ENCODE measurements around the gene ZBTB14. TPM values are rescaled to one million over a fixed set of nuclear protein-coding genes. Genes with fewer than 3 reads are reported as not detected.

ZBTB14 gene
- 10 to 100 TPM; 23.9 to 25.5 TPM for total RNA-seq

DNA sequence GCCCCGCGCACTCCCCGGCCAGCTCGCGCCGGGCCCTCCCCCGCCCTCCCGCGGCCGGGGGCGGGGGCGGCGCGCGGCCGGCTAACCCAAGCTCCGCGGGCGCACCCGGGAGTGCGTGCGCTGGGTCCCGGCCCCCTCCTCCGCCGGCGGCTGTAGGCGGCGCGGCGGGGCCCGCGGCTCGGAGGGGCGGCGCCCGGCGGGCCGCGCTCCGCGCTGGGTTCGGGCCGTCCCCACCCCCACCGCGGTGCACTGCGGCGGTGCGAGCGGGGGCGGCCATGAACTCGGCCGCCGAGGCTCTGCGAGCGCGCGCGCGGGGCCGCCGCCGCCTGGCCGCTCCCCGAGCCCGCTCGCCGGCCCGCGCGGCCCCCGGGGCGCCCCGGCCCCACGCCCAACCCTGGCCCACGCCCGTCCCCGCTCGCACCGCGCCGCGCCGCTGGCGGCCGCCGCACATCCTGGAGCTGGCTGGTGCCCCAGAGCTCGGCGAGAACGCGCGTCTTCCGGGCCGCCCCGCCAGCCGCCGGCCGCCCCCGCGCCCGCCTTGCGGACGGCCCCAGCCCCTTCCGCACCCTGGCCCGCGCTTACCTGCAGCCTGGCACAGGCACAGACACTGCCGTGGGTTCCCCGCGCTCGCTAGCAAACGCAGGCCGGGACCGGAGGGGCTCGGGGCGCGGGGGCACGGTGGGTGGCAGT is at the start of gene ZBTB14:
Gene ZBTB14 (minus strand): TSS at position 496 of the 690 bp plus-strand sequence. CDS start 2,480 bp downstream, outside the sequence.
- TF ChIP-seq, protein P1, sequence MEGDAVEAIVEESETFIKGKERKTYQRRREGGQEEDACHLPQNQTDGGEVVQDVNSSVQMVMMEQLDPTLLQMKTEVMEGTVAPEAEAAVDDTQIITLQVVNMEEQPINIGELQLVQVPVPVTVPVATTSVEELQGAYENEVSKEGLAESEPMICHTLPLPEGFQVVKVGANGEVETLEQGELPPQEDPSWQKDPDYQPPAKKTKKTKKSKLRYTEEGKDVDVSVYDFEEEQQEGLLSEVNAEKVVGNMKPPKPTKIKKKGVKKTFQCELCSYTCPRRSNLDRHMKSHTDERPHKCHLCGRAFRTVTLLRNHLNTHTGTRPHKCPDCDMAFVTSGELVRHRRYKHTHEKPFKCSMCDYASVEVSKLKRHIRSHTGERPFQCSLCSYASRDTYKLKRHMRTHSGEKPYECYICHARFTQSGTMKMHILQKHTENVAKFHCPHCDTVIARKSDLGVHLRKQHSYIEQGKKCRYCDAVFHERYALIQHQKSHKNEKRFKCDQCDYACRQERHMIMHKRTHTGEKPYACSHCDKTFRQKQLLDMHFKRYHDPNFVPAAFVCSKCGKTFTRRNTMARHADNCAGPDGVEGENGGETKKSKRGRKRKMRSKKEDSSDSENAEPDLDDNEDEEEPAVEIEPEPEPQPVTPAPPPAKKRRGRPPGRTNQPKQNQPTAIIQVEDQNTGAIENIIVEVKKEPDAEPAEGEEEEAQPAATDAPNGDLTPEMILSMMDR (IDR thresholded peaks at IDR 0.05), result no peak
- Mint-ChIP-seq H3K9me3 (no peaks in the 10 kb centered on the region), H3K36me3 (ENCODE audit: low read depth) (peaks cover 33% of the 10 kb centered on the region), H3K27ac (peak within 1 kb of the TSS; percentile 97), H3K27me3 (no peaks in the 10 kb centered on the region), H3K4me1 (ENCODE audit: low read depth) (peaks cover 31% of the 10 kb centered on the region), H3K4me3 (peak within 1 kb of the TSS; percentile 83)
- ATAC-seq (peak; percentile 46), DNase-seq (peak; percentile 71)
- CTCF ChIA-PET, result interaction anchor here (0.6 to 2.1 kb wide), 4 partner anchors 8 to 57 kb away, joined by 3 to 16 read pairs (median 7); no protein-coding TSS in a partner anchor
- intact Hi-C loops (cut with micrococcal nuclease), result loop anchor here (2.0 to 10.0 kb wide), 2 partner anchors 57 to 221 kb away; no protein-coding TSS in a partner anchor
- POLR2A ChIA-PET, result interaction anchor here (0.5 to 5.0 kb wide), 11 partner anchors 8 to 136 kb away, joined by 3 to 101 read pairs (median 5); no protein-coding TSS in a partner anchor

DNA sequence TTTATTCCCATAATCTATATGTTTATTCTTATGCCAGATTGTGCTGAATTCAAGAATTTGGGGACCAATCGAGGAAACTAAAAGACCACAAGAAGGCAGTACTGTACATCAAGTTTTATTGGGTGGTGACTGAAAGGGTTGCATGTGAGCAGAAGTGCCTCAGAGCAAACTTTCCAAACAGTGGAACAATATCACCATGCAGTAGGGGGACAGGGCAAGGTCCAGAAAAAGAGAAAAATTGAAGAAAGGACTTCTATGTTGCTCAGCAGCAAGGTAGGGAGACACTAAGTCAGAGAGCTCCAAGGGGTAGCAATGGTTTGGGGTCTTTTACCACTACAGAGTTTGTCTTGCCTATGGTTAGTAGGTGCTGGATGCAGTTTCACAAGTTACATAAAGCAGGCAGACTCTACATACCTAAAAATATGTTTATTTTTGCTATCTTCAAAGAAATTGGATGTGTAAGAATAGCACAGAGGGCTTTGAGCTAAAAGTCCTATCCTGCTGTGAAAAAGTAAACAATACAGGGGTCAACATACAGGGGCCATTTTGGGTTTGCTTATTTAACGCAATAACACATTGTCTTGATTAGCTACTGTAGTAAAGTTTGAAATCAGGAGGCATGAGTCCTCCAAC is 43.8 kb upstream of the ZBTB14 start:
- Mint-ChIP-seq H3K4me3 (no peak overlapping the region), H3K36me3 (ENCODE audit: low read depth) (peaks cover 3% of the 10 kb centered on the region), H3K9me3 (peaks cover 3% of the 10 kb centered on the region), H3K27me3 (peaks cover 2% of the 10 kb centered on the region), H3K4me1 (ENCODE audit: low read depth) (no peaks in the 10 kb centered on the region), H3K27ac (no peak overlapping the region)
- ChIA-PET POLR2A (no interaction called here), CTCF (no interaction called here)
- no peak for ATAC-seq
- DNase-seq, result no peak
- intact Hi-C loops (cut with micrococcal nuclease), result no loop called here
- TF ChIP-seq, protein P1 (IDR thresholded peaks at IDR 0.05), result no peak

DNA sequence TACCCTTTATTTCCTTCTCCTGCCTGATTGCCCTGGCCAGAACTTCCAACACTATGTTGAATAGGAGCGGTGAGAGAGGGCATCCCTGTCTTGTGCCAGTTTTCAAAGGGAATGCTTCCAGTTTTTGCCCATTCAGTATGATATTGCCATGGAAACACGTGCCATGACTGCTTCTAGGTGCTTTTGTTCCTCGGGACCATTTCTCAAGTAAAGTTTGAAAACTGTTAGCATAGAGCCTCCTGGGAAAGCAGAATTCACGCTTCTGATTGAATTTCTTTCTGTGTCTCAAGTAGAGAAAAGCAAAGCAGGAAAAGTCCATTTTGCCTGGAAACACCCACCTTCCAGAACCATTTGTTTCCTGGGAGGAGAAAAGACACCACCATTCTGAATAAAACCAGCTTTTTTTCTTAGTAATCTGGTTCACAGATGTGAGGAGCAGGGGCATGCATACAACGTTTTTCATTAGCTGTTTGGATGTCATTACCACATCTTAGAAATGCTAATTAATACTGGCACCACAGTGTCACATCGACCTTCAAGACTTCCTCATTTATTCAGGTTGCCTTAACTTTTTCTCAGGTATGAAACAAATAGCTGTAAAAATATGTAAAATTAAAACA is 39.0 kb upstream of the ZBTB14 start:
- Mint-ChIP-seq H3K9me3 (peaks cover 3% of the 10 kb centered on the region), H3K4me3 (no peak overlapping the region), H3K27me3 (no peaks in the 10 kb centered on the region), H3K36me3 (ENCODE audit: low read depth) (no peaks in the 10 kb centered on the region), H3K27ac (no peak overlapping the region), H3K4me1 (ENCODE audit: low read depth) (no peaks in the 10 kb centered on the region)
- ChIA-PET POLR2A (no interaction called here), CTCF (no interaction called here)
- intact Hi-C loops (cut with micrococcal nuclease), result no loop called here
- ATAC-seq (no peak), DNase-seq (no peak)
- TF ChIP-seq, protein P1 (IDR thresholded peaks at IDR 0.05), result no peak

GRCh38 chr18:5318061-5318700 is 22.7 kb upstream of the ZBTB14 start:
- ChIA-PET POLR2A (no interaction called here), CTCF (no interaction called here)
- Mint-ChIP-seq H3K36me3 (ENCODE audit: low read depth) (peaks cover 35% of the 10 kb centered on the region), H3K4me3 (no peak overlapping the region), H3K9me3 (peaks cover 3% of the 10 kb centered on the region), H3K27me3 (no peaks in the 10 kb centered on the region), H3K4me1 (ENCODE audit: low read depth) (peaks cover 3% of the 10 kb centered on the region), H3K27ac (no peak overlapping the region)
- ATAC-seq (no peak), DNase-seq (no peak)
- TF ChIP-seq, protein P1 (IDR thresholded peaks at IDR 0.05), result no peak
- intact Hi-C loops (cut with micrococcal nuclease), result no loop called here
